Brain microvascular endothelial cell (primary cell): ENCODE results near the gene REC8.

Source experiments
- DNase-seq: peaks from one replicate; pipeline ENCODE4 v3.0.0-alpha.2; 2020
- H3K27ac ChIP-seq: fragments of 250-450 bp; sonication (Bioruptor Pico); 2 replicates; pipeline ENCODE4 v1.5.1; 2020; ENCODE audit warnings: mild to moderate bottlenecking, moderate library complexity
- H3K27me3 ChIP-seq: fragments of 250-450 bp; sonication (Bioruptor Pico); replicated peaks from 2 replicates; pipeline ENCODE4 v1.5.1; 2020; ENCODE audit warnings: mild to moderate bottlenecking
- H3K36me3 ChIP-seq: fragments of 250-450 bp; sonication (Bioruptor Pico); replicated peaks from 2 replicates; pipeline ENCODE4 v1.5.1; 2020; ENCODE audit warnings: mild to moderate bottlenecking
- H3K4me3 ChIP-seq: 2 replicates; pipeline ENCODE4 v1.5.1; 2011; ENCODE audit warnings: low read depth, mild to moderate bottlenecking, control low read depth, low read length, moderate library complexity
- CTCF ChIP-seq: IDR thresholded peaks from 2 replicates; pipeline ENCODE4 v1.5.1; 2011; ENCODE audit warnings: low read depth, mild to moderate bottlenecking, moderate library complexity, low read length, control low read depth, inconsistent platforms; ENCODE audit errors: missing control alignments
- in situ Hi-C: cut with HindIII; loops from 2 replicates; pipeline ENCODE4 v1.10.0; 2017; ENCODE audit warnings: low sequenced_read_pairs, low pct_ligation_motif_present

Gene REC8

GRCh38 chr14:24181371-24182077, 9.6 kb downstream of the REC8 start:
- Histone ChIP-seq H3K27ac (no peak overlapping the region), H3K4me3 (no peak overlapping the region), H3K27me3 (no peaks in the 10 kb centered on the region), H3K36me3 (peaks cover 81% of the 10 kb centered on the region)
- in situ Hi-C loops: no loop called here
- TF ChIP-seq CTCF: no peak
- no peak for DNase-seq

GRCh38 chr14:24182110-24182882, 10.4 kb downstream of the REC8 start:
- Histone ChIP-seq H3K27me3 (no peaks in the 10 kb centered on the region), H3K4me3 (no peak overlapping the region), H3K36me3 (peaks cover 82% of the 10 kb centered on the region), H3K27ac (no peak overlapping the region)
- in situ Hi-C loops: no loop called here
- no peak for DNase-seq
- TF ChIP-seq CTCF: no peak

- Histone ChIP-seq H3K27ac (no peak overlapping the region), H3K4me3 (no peak overlapping the region), H3K36me3 (peaks cover 80% of the 10 kb centered on the region), H3K27me3 (no peaks in the 10 kb centered on the region)
- no peak for TF ChIP-seq CTCF
- in situ Hi-C loops: no loop called here
- no peak for DNase-seq
Measured at GRCh38 chr14:24183014-24183481, 11.2 kb downstream of the REC8 start.

- Histone ChIP-seq H3K36me3 (peaks cover 69% of the 10 kb centered on the region), H3K27ac (no peak overlapping the region), H3K4me3 (no peak overlapping the region), H3K27me3 (no peaks in the 10 kb centered on the region)
- TF ChIP-seq CTCF: no peak
- no peak for DNase-seq
- in situ Hi-C loops: no loop called here
Measured at GRCh38 chr14:24184104-24184970, 12.5 kb downstream of the REC8 start.

GRCh38 chr14:24185026-24185425, 13.1 kb downstream of the REC8 start:
- no peak for DNase-seq
- Histone ChIP-seq H3K27me3 (no peaks in the 10 kb centered on the region), H3K27ac (no peak overlapping the region), H3K36me3 (peaks cover 62% of the 10 kb centered on the region), H3K4me3 (no peak overlapping the region)
- TF ChIP-seq CTCF: no peak
- in situ Hi-C loops: no loop called here
